GM12891 (cell line): ENCODE data around the gene DCBLD2.

Source experiments
- PAX5 ChIP-seq: IDR thresholded peaks from 2 replicates; pipeline ENCODE4 v1.6.1; 2011; ENCODE audit warnings: low read length, moderate library complexity, mild to moderate bottlenecking; ENCODE audit not compliant: insufficient read depth, severe bottlenecking
- POLR2A ChIP-seq: IDR thresholded peaks from 2 replicates; pipeline ENCODE4 v1.6.1; 2011; ENCODE audit warnings: low read depth, low read length, control low read depth
- POLR2AphosphoS5 ChIP-seq: IDR thresholded peaks from 2 replicates; pipeline ENCODE4 v1.6.1; 2011; ENCODE audit warnings: low read depth, low read length, control low read depth
- POU2F2 ChIP-seq: IDR thresholded peaks from 2 replicates; pipeline ENCODE4 v1.6.1; 2011; ENCODE audit warnings: low read depth, mild to moderate bottlenecking, control low read depth, low read length, moderate library complexity
- TAF1 ChIP-seq: IDR thresholded peaks from 2 replicates; pipeline ENCODE4 v1.6.1; 2011; ENCODE audit warnings: low read depth, low read length, control low read depth

GRCh38 chr3:98775459-98776139, 125.9 kb downstream of the DCBLD2 start:
- no peak for TF ChIP-seq POLR2A
- no peak for TF ChIP-seq POU2F2
- TF ChIP-seq PAX5: no peak
- no peak for TF ChIP-seq POLR2AphosphoS5
- no peak for TF ChIP-seq TAF1
